HepG2 (cell line): ENCODE results near the gene PRR22. TPM values are rescaled to one million over a fixed set of nuclear protein-coding genes. Genes with fewer than 3 reads are reported as not detected.

Source experiments
- ATF7 ChIP-seq, 2 experiments: fragments of 450-650 bp in 1 of 2; sonication (generic) in 1 of 2; formaldehyde crosslinking in 1 of 2; IDR thresholded peaks; 2 replicates each; pipeline versions ENCODE4 v1.4.0 to v1.6.1; 2016 to 2020; ENCODE audit warnings: antibody characterized with exemption in 1 of 2, mild to moderate bottlenecking in 1 of 2, missing genetic modification reagents in 1 of 2
- ELF1 ChIP-seq: sonication (generic); formaldehyde crosslinking; IDR thresholded peaks from 2 replicates; pipeline ENCODE4 v1.4.0; 2020; ENCODE audit warnings: missing genetic modification reagents
- KMT2B ChIP-seq: IDR thresholded peaks from 2 replicates; pipeline ENCODE4 v1.6.1; 2016; ENCODE audit warnings: missing genetic modification reagents, missing compliant biosample characterization
- RAD21 ChIP-seq: fragments of 450-650 bp; formaldehyde crosslinking; IDR thresholded peaks from 2 replicates; pipeline ENCODE4 v1.5.0; 2020; ENCODE audit warnings: mild to moderate bottlenecking
- REST ChIP-seq, 2 experiments: IDR thresholded peaks; 2 replicates each; pipeline ENCODE4 v1.6.1; 2011 to 2012; ENCODE audit warnings: low read length in 2 of 2, borderline replicate concordance in 1 of 2, low read depth in 1 of 2, mild to moderate bottlenecking in 1 of 2, moderate library complexity in 1 of 2
- ZBTB20 ChIP-seq: sonication (generic); formaldehyde crosslinking; IDR thresholded peaks from 2 replicates; pipeline ENCODE4 v1.8.1; 2023; ENCODE audit warnings: missing genetic modification reagents, low read depth, mild to moderate bottlenecking, borderline replicate concordance
- ZNF274 ChIP-seq: sonication (generic); formaldehyde crosslinking; IDR thresholded peaks from 2 replicates; pipeline ENCODE4 v1.5.1; 2020; ENCODE audit warnings: mild to moderate bottlenecking, missing genetic modification reagents
- ZNF446 ChIP-seq: sonication (generic); formaldehyde crosslinking; IDR thresholded peaks from 2 replicates; pipeline ENCODE4 v1.5.0; 2020; ENCODE audit warnings: mild to moderate bottlenecking, missing genetic modification reagents
- ZNF510 ChIP-seq: sonication (generic); formaldehyde crosslinking; IDR thresholded peaks from 2 replicates; pipeline ENCODE4 v1.4.0; 2020; ENCODE audit warnings: low read depth, mild to moderate bottlenecking, missing genetic modification reagents
- ZNF720 ChIP-seq: sonication (generic); formaldehyde crosslinking; IDR thresholded peaks from 2 replicates; pipeline ENCODE4 v1.4.0; 2020; ENCODE audit warnings: missing genetic modification reagents
- ZNF777 ChIP-seq: sonication (generic); formaldehyde crosslinking; IDR thresholded peaks from 2 replicates; pipeline ENCODE4 v1.4.0; 2020; ENCODE audit warnings: missing genetic modification reagents
- ZSCAN25 ChIP-seq: sonication (generic); formaldehyde crosslinking; IDR thresholded peaks from 2 replicates; pipeline ENCODE4 v1.8.0; 2022; ENCODE audit warnings: mild to moderate bottlenecking, missing genetic modification reagents
- polyA plus RNA-seq, 8 experiments: library from polyadenylated mRNA; depleted of rRNA in 3 of 8; stranded (reverse) in 7 of 8; unstranded in 1 of 8; fragments of >200 nt; fragmentation: Illumina TruSeq in 4 of 8; extraction: Trizol in 4 of 8; gene quantifications; 2 replicates each; pipeline versions ENCODE4 v1.2.1 to v1.2.3, GENCODE V29; 2011 to 2016; ENCODE audit warnings: low read depth in 4 of 8, missing spikeins in 1 of 8, mixed read lengths in 1 of 8; ENCODE audit not compliant: insufficient read depth in 1 of 8
- total RNA-seq, 5 experiments: library from RNA; depleted of rRNA; stranded (reverse); fragments of >200 nt; fragmentation: Illumina TruSeq; extraction: Trizol; gene quantifications; 2 replicates each; pipeline ENCODE4 v1.2.3, GENCODE V29; 2016; ENCODE audit warnings: low read depth in 1 of 5
- TF ChIP-seq, protein P1 (sequence below): sonication (generic); formaldehyde crosslinking; IDR thresholded peaks from 2 replicates; pipeline ENCODE4 v1.4.0; 2020; ENCODE audit warnings: missing genetic modification reagents
- TF ChIP-seq, protein P2 (sequence below): sonication (generic); formaldehyde crosslinking; IDR thresholded peaks from 2 replicates; pipeline ENCODE4 v1.4.0; 2020; ENCODE audit warnings: missing genetic modification reagents, borderline replicate concordance
- TF ChIP-seq, protein P3 (sequence below): sonication (generic); formaldehyde crosslinking; IDR thresholded peaks from 2 replicates; pipeline ENCODE4 v1.4.0; 2020; ENCODE audit warnings: mild to moderate bottlenecking, missing genetic modification reagents

PRR22 gene
- total and polyA plus RNA-seq, 2 of the 13 experiments (the other 11 are each of a cell fraction or from before 2014, with no cell fraction given), result 0.84 to 2.3 TPM

- TF ChIP-seq, protein P1, sequence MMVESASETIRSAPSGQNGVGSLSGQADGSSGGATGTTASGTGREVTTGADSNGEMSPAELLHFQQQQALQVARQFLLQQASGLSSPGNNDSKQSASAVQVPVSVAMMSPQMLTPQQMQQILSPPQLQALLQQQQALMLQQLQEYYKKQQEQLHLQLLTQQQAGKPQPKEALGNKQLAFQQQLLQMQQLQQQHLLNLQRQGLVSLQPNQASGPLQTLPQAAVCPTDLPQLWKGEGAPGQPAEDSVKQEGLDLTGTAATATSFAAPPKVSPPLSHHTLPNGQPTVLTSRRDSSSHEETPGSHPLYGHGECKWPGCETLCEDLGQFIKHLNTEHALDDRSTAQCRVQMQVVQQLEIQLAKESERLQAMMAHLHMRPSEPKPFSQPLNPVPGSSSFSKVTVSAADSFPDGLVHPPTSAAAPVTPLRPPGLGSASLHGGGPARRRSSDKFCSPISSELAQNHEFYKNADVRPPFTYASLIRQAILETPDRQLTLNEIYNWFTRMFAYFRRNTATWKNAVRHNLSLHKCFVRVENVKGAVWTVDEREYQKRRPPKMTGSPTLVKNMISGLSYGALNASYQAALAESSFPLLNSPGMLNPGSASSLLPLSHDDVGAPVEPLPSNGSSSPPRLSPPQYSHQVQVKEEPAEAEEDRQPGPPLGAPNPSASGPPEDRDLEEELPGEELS, result no peak
- TF ChIP-seq ZNF510 (CRISPR knock-in tag) (no peak), REST (IDR thresholded peaks at IDR 0.05; ENCODE audit: borderline replicate concordance in 1 of 2, low read depth in 1 of 2, low read length in 2 of 2) (no peak), RAD21 (CRISPR knock-in tag) (peak; percentile 8; the same call in 1 of the 2 replicates), KMT2B (CRISPR knock-in tag) (peak; percentile 29; the same call in 1 of the 2 replicates), ZNF446 (CRISPR knock-in tag) (no peak), ZBTB20 (CRISPR knock-in tag) (no peak; the same call in 1 of the 2 replicates), ATF7 (IDR thresholded peaks at IDR 0.05) (no peak), ATF7 (CRISPR knock-in tag; IDR thresholded peaks at IDR 0.05) (0 out of 2 replicates have a peak, but pooled peaks have one; percentile 63), ZNF777 (peak; percentile 100), ZNF720 (CRISPR knock-in tag) (no peak), ZSCAN25 (peak; percentile 75), ZNF274 (CRISPR knock-in tag) (peak; percentile 97), ELF1 (CRISPR knock-in tag) (no peak)
- TF ChIP-seq, protein P2, sequence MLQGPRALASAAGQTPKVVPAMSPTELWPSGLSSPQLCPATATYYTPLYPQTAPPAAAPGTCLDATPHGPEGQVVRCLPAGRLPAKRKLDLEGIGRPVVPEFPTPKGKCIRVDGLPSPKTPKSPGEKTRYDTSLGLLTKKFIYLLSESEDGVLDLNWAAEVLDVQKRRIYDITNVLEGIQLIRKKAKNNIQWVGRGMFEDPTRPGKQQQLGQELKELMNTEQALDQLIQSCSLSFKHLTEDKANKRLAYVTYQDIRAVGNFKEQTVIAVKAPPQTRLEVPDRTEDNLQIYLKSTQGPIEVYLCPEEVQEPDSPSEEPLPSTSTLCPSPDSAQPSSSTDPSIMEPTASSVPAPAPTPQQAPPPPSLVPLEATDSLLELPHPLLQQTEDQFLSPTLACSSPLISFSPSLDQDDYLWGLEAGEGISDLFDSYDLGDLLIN (CRISPR knock-in tag), result no peak
- TF ChIP-seq, protein P3, sequence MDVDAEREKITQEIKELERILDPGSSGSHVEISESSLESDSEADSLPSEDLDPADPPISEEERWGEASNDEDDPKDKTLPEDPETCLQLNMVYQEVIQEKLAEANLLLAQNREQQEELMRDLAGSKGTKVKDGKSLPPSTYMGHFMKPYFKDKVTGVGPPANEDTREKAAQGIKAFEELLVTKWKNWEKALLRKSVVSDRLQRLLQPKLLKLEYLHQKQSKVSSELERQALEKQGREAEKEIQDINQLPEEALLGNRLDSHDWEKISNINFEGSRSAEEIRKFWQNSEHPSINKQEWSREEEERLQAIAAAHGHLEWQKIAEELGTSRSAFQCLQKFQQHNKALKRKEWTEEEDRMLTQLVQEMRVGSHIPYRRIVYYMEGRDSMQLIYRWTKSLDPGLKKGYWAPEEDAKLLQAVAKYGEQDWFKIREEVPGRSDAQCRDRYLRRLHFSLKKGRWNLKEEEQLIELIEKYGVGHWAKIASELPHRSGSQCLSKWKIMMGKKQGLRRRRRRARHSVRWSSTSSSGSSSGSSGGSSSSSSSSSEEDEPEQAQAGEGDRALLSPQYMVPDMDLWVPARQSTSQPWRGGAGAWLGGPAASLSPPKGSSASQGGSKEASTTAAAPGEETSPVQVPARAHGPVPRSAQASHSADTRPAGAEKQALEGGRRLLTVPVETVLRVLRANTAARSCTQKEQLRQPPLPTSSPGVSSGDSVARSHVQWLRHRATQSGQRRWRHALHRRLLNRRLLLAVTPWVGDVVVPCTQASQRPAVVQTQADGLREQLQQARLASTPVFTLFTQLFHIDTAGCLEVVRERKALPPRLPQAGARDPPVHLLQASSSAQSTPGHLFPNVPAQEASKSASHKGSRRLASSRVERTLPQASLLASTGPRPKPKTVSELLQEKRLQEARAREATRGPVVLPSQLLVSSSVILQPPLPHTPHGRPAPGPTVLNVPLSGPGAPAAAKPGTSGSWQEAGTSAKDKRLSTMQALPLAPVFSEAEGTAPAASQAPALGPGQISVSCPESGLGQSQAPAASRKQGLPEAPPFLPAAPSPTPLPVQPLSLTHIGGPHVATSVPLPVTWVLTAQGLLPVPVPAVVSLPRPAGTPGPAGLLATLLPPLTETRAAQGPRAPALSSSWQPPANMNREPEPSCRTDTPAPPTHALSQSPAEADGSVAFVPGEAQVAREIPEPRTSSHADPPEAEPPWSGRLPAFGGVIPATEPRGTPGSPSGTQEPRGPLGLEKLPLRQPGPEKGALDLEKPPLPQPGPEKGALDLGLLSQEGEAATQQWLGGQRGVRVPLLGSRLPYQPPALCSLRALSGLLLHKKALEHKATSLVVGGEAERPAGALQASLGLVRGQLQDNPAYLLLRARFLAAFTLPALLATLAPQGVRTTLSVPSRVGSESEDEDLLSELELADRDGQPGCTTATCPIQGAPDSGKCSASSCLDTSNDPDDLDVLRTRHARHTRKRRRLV (CRISPR knock-in tag), result peak; percentile 85; the same call in 1 of the 2 replicates
These were observed 43.5 kb upstream of the PRR22 start (continued) for GRCh38 chr19:5827891-5828660.
